GM21723 (cell line): ENCODE measurements around the gene HOXB8.

ENCODE experiments used
- ATAC-seq: cut with Tn5 transposase; IDR thresholded peaks from one replicate; pipeline ENCODE4 v1.9.1; 2021; ENCODE audit warnings: mild to moderate bottlenecking, moderate library complexity; ENCODE audit not compliant: unreplicated experiment

HOXB8 gene

DNA sequence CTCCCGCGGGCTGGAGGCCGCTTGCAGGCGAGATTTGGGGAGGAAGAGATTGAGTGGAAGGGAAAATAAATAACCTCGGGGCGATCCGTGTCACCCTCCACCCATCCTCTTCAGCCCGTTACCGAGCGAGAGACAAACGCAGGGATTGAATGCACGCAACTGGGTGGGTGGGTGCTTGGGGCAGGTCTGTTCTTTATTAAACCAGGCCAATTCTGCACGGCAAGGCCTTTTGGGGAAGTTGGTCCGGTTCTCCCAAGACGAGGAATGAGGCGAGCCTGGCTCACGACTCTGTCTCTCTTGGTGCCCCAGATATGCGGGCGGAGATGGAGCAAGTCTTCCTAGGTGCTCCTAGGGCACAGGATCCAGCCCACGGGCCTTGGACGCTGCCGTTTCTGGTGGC is 3.9 kb downstream of the HOXB8 start:
- ATAC-seq: no peak

DNA sequence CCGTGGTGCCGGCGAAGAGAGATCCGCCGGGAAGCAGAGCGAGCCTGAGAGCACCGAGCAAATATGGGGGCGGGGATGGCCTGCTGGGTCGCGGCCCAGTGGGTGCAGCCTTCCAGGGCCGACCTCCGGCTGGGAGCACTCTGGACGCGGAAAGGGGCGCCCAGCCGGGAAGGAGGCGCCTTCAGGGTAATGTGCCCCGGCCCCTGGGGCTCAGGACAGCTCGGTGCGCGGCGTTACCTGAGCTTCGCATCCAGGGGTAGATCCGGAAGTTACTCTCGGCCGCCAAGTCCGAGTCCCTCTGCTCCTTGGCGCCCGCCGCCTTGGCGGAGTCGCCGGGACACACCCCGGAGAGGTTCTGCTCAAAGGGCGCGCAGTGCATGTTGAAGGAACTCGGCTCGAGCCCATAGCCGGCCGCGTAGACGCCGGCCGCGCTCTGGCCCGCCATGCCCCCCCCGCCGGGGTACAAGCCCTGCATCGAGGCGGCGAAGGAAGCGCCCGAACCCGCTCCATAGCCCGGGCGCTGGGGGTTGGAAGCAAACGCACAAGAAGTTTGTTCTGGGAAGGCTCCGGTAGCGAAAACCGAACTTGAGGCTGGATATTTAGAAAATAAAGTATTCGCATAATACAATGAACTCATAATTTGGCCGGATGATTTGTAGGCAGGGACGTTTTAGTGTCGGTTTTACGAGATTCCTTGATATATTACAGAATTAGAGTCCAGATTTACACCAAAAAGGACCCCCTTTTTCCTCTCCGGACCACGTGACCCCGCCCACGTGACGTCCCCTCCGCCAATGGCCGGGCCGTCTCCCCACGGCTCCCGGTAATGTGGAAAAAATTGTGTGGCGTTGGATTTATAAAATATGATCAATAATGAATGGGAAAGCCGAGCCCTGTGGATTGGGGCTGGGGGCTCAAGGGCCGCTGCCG is 4.5 kb downstream of the HOXB8 start, which contains the start of gene HOXB7:
Gene HOXB7 (minus strand): TSS at position 736 of the 930 bp plus-strand sequence. CDS start 99 bp downstream, at position 637.
- no peak for ATAC-seq

DNA sequence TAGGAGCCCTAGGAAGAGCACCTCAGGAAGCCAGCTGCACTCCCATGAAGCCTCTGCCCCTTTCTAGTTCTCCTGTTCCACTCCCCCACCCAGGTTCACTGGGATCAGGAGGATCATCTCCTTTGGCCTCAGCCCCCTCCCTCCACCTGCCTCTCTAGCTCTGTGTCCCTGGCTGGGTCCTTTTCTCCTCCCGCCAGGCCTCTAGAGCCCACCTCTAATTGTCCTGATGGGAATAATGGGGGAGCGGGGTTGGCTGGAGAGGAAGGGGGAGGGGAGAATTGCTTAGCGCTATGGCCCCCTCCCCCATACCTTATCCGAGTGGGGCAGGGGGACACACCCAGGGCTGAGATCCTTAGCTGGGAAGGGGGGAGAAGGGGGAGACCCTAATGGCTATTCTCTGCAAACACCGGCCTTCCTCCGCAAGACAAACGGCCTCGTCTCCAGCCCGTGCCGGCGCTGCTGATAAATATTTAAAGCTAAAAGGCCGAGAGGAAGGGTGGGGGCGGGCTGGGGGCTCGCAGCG is 5.3 kb downstream of the HOXB8 start:
- no peak for ATAC-seq

DNA sequence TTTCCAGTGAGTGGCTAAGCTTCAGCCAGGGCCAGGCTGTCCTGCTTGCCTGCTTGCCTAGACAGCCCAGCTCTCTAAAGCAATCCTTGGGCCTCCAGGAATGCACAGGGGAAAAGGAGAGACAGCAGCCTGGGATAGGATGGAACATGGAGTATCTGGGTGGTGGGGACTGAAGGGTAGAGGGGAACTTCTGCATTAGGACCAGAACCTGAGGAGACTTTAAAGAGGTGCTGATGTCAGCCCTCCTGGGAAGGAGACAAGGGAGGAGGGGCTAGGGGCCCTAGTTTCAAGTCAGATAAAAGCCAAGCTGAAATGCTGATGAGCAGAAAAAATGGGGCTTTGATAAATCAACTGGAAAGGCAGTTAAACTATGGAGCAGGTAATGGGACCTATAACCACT is 6.1 kb downstream of the HOXB8 start:
- ATAC-seq: no peak

DNA sequence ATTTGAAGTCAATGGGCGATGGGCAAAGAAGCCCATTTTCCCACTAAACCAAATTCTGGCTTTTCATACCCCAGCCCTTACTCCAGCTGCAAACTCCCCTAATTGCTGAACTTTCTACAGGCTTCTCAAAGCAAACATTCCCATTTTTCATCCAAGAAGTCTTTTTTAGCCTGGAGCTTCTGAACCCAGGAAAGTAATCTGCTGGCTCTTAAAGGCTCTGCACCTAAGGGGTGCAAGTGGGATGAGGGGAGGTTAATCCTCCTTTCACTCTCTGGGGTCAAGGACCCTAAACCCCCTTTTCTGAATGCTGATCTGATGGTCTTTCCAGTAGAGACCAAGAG is 6.6 kb downstream of the HOXB8 start:
- no peak for ATAC-seq

DNA sequence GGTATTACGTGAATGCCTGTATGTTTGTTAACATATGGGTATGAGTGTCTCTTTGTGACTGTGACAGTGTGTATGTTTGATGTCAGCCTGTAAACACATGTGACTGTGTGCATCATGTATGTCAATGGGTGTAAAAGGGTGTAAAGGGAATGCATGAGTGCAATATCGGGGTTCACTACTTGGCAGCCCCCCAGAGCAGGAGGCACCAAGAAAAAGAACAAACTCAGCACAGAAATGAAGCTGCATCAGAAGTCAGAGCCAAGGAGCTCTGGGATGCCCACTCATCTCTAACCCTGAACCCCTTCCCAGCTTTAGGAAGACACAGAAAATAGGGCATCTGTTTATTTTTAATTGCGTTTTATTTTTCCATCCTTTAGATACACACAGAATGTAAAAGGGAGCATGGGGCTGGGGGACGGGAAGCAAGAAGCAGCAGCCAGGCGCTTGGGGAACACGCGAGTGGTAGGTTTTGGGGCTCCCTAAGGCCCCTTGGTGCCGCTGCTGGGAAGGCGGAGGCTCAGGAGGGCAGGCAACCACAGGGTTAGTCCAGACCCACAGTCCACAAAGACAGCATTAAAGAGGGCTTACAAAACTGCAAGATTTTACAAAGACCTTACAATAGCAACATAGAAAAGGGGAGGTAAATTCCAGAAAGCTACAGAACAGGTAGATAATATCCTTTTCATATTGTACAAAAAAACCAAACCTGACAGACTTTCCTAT is 8.0 kb downstream of the HOXB8 start:
- ATAC-seq: no peak

DNA sequence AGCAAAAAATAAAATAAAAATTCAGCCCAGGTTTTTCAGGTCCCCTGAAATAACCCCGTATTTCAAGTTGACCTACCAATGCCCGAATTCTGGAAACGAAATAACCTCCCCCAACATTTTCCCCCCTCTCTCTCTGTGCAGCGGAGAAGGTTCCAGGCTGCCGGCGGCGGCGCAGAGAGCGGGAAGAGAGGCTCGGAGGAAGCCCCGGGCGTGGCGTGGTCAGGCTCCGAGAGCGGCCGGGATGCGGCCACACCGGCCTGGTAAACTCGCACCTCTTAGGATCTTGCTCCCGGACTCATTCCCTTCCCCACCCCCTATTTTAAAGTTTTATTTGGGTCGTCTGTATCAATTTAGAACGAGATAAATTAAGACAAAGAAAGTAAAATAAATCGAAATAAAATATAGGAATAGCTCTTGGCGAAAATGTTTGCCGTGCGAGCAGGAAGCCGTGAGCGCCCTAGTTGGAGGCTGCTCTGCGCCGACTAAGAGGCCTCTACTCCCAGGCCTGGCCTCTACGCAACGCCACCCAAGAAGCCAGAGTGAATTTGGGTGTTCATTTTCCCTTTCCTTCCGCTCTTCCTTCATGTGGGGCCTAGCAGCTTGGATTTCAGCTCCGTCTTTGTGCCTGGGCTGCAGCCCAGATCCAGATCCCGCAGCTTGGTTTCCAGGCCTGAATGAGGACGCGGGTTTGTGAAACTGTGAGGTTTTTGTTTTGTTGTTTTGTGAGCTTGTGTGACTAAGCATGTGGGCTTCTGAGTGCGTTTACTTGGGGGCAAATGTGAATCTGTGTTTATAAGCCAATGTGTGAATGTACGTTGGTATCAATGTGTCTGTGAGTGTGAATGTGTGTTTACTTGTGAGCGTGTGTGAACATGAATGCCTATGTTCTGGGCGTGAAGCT is 8.9 kb downstream of the HOXB8 start:
- ATAC-seq: no peak

DNA sequence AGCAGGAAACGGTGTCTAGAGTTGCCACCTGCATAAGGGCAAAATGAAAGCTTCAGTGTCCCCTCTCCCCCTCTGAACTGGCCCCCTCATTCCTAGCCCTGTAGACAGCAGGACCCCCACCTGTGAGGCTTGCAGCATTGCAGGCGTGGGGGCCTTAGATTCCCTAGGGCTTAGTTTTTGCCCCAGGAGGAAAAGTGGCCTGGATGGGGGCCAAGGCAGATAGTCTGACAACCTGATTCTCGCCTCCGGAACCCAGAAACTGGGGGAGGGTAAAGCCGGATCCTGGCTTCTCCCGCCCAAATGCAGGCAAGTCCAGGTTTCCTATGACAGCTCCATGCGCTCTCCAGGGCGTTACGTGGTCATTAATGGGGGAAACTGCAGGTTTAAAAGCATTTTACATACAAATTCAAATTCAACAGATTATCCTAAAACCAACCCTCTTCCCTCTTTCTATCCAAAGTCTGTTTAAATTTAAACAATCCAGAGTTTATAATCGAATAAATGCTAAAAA is 9.6 kb downstream of the HOXB8 start:
- ATAC-seq: no peak

DNA sequence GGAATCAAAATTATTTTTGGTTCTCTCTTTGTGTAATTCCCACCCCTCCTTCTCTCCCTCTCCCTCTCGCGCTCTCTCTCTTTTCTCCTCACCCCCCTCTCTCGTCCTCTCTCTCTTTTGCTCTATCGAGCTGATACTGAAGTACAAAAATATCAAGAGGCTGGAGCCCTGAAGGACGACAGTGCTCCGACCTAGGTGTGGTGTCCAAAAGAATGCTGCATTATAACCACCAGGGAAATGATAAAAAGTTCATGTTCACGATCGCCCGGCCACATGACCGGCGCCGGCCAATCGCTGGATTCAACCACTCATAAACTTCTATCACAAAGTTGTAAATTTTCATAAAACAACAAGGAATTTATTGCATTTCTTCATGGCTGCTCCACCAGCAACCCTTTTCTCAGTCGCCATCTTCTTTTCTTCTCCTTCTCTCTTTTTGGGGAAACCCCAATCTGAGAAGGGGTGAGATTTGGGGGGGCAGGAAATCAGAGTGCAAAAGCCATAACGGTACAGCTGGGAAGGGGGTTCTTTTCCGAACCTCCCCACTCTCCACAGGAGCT is 10.2 kb downstream of the HOXB8 start, which contains the start of gene HOXB6:
Gene HOXB6 (minus strand): TSS at position 217 of the 560 bp plus-strand sequence. CDS start 6,836 bp downstream, outside the sequence.
- ATAC-seq: no peak

DNA sequence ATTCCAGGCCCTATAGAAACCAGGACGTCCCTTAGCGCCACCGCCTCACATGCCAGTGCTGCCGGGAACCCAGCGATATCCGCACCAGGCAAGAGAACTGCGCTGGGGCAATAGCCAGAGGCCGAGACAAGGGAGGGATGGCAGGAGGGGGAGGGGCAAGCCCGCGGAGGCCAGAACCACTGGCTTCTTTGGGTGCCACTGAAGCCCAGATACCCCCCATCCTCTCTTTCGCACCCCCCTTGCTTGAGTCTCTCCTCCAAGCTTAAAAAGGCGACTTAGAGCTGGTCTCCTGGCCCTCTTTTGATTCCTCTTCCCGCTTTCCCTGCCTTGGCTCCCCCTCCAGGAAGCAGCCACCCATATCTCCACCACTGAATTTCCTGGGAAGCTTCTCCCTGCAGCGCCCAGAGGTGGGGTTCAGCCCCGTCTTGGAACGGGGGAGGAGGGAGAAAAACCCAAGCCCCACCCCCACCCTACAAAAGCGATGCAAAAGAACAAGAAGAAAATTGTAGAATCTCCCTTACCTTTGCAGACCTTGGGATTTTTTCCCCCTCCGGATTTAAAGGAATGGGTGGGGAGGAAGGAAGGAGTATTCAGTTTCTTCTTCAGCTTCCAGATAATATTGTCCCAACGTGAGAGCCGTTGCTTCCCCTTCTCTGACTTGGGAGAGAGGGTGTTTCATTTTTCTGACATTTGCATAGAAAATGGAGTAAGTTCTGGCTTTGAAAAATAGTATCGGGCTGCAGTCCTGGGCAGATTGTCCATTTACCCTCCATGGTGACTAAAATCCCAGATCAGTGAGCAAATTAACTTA is 10.9 kb downstream of the HOXB8 start:
- no peak for ATAC-seq

DNA sequence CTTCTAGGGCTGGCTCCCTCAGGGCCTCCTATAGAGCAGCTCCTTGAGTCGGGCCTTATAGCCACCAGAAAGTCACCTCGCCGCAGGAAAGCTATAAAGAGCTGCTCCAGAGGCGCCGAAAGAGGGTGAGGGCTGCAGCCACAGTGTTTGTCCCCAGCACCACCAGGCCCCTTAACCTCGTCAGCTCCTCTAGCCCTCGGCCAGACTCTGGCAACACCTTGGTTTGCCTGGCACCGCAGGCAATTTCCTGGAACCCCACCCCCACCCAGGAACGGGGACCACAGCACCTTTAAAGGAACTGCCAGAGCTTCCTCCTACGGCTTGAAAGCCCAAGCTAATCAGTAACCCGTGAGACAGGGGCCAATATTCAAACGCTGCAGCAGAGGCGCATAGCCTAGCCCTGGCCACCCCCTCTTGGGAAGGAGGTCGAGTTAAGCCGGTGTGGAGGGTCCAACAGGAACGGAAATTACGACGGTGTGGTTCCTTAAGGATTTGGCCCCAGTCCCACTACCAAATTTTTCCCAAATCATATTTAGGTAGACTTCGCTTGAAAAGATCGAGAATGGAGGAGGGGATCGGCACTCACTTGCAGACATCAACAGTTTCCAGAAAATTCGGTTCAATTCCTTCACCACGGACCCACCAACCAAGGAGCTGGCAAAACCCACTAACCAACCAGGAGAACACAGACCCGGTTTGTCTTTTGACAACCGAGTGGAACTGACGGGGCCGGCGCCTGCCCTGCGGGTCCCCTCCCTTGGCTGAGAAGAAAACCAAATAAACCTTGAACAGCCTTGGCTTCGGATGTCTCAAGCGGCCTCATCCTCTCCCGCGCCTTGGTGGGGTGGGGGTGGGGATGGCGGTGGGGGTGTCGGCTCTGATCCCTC is 13.3 kb downstream of the HOXB8 start:
- no peak for ATAC-seq

DNA sequence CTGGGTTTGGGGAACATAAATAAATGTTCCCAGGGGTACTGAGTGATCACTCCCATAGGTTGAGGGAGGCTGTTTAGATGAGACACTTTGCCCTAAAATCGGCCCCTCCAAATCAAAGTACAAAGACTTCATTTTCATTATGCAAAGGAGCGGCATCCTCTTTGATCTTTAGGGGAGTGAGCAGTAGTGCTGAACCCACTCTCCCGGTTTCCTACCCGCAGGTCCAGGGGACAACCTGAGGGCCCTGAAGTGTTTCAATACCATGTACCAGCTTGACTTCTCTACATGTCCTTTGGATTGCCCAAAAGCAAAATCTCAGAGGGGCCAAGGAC is 13.9 kb downstream of the HOXB8 start:
- ATAC-seq: no peak

DNA sequence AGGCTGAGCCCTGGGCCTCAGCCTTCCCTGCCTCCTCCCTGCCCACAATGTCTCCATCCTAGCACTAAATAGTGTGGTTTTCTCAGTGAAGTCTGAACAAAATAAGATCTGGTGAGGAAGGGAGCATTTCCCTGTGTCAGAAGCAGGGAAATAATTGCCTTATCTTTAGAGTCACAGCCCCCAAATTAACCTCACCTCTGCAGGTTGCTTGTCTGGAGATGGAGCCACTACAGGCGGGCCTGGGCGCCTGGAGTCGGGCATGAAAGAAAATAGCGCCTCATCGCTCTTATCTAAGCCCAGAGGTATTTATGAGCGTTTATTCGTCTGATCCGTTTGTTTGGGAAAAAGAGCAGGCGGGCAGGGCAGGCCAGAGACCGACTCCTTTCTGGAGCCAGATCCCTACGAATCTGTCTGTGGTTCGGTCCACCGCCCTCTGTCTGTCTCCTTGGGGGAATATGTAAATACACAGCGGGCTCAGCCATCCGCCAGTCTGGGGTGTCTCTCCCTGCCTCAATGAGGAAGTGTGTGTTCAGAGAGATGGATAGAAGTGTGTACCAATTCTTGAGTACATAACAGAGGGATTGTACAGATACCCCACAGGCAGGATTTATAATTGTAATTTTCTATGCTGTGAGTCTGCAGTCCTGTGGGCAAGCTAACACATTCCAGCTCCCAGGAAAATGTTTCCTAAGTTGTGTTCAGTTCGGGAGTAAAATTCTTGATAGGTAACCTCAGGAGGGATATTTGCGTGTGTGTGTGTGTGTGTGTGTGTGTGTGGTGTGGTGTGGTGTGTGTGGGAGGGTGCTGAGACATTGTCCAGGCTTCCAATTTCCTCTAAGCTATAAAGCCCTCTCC is 14.6 kb downstream of the HOXB8 start:
- no peak for ATAC-seq

DNA sequence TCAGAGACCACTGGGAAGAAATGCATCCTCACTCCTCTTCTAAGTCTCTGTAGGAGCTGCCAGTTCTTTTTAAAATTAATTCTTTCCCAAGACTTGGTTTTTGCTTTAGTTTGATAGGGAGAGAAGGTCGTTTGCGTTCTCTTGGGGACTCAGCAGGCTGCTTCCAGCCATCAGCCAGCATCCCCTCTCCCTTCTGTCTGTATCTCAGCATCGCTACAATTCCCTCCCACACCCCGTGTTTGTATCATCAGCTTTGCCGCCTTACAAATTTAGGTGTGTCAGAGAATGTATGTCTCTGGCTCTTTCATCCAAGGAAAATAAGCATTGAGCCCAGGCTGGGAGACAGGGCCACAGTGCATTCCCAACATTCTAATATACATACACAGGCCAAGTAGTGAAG is 15.7 kb downstream of the HOXB8 start:
- ATAC-seq: no peak

DNA sequence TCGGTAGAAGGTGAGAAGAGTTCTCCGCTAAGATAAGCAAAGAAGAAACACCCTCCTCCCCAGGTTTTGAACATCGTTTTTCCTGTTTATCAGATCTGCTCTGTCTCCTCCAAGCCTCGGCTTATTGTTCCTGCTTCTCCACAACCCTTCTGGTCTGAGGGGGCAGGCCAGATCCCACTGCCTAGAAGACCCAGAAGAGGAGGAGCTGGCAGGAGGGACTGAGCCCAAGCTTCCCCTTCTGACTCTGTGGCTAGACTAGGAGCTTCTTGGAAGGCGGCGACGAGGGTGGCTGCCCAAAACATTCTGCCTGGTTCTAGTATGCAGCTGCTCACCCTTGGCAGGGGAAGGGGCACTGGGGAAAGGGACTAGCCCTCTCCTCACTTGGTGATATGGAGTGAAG is 16.4 kb downstream of the HOXB8 start:
- no peak for ATAC-seq

DNA sequence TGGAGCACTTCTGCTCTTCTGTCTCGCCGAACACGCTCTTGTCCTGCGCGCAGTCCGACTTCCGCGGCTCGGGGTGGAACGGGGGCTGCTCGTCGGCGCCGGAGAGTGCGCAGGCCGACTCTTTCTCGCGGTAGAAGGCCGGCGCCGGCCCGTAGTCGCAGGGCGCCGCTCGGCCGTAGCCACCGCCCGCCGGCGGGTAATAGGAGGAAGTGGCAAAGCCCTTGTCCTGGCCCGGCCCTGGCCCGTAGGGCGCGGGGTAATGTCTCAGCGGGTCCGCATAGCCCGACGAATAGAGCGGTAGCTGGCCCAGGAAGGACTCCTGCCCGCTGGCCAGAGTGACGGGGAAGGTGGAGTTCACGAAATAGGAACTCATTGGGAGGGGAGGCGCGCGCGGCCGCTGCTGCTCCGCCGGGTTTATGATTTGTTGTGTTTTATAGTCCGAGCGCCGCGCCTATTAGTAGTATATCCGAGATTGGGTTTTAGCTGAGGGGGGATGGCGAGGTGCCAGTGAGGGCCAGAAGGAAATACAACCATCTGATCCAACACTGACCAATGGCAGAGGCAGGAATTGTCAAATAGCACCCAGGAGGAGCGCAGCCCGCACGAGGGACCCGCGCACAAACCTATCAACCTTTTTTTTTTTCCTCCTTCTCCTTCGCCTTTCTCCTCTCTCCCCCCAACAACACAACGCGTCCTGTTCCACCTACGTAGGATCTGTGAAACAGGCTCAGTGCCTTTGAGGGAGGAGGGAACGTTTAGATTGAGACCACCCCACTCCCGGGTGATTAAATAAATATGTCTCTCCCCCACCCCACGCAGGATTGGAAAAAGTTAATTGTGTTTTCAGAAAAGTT is 17.1 kb downstream of the HOXB8 start:
- no peak for ATAC-seq

DNA sequence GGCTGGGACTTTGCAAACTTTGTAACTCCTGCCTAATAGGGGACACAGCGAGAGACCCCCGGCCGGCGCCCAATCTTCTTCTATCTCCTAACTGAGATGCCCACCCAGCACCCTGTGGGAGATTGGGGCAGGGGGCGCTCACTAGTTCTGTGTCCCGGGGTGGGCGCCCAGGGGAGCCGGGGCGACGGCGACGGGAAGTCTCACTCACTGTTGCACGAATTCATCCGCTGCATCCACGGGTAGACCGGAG is 17.6 kb downstream of the HOXB8 start:
- no peak for ATAC-seq
